Activated CD8-positive, alpha-beta memory T cell treated with anti-CD3 and anti-CD28 coated beads, Interleukin-2, amount 50 U/mL, for 48 hours (primary cell): ENCODE results near the gene LSP1.

Experiments used
- DNase-seq: peaks from one replicate; pipeline ENCODE4 v3.0.0-alpha.2; 2020

LSP1 gene

DNA sequence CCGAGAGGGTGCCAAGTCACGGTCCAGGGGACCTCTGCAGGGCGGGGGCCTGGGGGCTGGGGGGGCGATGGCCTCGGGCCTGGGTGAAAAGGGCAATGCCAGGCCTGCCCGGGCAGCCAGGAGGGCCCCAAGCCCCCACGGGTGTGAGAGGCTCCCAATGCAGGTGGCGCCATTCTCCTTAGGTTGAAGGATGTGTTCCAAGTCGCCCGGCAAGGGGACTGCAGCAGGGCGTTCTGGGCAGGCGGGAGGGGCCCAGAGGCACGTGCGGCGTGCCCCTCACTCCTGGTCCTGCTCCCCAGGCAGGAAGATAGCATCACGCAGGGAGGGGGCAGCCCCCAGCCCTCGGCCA, 14.8 kb upstream of the LSP1 start:
- no peak for DNase-seq

- no peak for DNase-seq
Observed at GRCh38 chr11:1838426-1839144, 14.3 kb upstream of the LSP1 start, which contains the start of gene TNNI2. Gene TNNI2, plus strand, starts transcription at chr11:1838981. Its CDS starts 716 bp downstream, at chr11:1839697.

DNA sequence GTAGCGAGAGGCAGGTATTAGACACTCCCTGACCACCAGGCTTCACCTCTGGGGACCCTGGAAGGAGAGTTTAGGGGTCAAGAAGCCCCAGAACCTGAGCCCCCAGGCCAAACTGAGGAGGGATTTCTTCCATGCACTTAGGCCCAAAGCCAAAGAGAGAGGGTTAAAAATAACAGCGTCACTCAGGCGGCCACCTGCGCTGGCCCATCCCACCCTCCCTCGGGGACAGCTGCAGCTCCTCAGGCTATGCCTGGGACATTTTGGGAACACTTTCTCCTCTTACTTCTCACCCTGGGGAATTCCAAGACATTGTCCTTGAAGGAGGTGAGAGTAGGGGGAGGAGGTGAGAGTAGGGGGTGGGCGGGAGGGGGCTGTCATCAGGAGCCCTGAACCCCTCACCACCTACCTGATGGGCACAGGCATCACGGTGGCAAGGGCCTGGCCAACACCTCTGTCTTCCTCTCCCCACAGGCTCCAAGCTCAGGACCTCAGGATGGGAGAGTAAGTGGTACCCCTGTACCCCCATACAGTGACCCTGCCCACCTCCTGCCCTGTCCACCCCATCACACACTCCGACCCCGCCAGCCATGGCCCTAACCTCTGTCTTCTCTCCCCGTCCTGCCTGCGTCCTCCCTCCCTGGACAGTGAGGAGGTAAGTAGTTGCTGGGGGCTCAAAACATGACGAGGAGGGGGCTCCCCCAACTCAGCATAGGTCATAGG, 13.5 kb upstream of the LSP1 start:
- no peak for DNase-seq

DNA sequence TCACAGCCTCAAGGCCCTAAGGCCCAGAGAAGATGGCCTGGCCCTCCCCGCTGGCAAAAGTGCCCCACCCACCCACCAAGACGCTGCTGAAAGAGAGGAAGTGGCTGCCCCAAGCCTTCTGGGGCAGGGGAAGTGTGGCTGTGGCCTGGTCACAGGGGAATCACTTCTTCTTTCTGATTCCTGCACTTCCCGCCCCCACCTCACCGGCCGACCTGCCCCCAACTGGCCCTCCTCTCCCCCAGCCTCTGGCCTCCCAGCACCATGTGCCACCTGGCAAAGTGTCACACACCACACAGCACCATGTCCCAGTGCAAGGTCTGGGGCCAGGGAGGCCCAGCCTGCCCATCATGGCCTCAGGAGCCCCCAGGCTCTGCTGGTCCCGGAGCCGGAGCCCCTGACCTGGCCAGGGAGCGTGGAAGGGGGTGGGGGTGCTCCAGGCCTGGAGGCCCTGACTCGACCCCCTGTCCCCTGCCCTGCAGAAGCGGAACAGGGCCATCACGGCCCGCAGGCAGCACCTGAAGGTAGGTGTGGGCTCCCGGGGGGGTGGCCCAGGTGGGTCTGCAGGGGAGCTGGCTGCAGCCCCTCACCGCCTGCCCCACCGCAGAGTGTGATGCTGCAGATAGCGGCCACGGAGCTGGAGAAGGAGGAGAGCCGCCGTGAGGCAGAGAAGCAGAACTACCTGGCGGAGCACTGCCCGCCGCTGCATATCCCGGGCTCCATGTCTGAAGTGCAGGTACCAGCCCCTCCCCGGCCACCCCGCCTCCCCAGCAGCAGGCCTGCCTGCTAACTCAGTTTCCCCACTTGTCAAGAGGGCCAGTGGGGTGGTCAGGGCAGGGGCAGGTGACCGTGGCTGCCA, 12.7 kb upstream of the LSP1 start:
- no peak for DNase-seq

GRCh38 chr11:1840780-1841480, 12.0 kb upstream of the LSP1 start:
- DNase-seq: no peak

DNA sequence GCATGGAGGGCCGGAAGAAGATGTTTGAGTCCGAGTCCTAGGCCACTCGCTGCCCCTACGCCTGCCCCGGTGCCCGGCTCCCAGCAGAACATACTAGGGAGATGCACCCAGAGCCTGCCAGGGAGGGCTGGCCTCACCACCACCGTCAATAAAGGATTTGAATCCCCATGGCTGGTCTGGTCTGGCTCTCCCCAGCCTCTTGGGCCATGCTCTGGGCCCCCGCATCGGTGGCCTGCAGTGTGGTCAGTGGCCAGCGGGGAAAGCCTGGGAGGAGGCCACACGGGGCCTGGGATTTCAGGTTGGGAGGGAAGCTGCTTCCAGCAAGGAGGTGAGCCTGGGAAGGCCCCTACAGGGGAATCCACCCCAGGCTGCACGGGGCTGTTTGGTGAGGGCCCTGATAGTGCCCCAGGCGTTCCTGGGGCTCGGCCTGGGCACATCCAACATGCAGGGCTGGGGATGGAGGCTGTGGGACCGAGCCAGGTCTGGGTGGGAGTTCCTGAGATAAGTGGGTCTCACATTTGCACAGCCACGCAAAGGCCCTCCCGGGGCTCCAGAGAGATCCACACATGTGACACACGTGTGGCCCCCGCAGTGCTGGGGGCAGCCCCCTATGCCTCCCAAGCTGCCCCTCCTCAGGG, 11.3 kb upstream of the LSP1 start:
- no peak for DNase-seq

DNA sequence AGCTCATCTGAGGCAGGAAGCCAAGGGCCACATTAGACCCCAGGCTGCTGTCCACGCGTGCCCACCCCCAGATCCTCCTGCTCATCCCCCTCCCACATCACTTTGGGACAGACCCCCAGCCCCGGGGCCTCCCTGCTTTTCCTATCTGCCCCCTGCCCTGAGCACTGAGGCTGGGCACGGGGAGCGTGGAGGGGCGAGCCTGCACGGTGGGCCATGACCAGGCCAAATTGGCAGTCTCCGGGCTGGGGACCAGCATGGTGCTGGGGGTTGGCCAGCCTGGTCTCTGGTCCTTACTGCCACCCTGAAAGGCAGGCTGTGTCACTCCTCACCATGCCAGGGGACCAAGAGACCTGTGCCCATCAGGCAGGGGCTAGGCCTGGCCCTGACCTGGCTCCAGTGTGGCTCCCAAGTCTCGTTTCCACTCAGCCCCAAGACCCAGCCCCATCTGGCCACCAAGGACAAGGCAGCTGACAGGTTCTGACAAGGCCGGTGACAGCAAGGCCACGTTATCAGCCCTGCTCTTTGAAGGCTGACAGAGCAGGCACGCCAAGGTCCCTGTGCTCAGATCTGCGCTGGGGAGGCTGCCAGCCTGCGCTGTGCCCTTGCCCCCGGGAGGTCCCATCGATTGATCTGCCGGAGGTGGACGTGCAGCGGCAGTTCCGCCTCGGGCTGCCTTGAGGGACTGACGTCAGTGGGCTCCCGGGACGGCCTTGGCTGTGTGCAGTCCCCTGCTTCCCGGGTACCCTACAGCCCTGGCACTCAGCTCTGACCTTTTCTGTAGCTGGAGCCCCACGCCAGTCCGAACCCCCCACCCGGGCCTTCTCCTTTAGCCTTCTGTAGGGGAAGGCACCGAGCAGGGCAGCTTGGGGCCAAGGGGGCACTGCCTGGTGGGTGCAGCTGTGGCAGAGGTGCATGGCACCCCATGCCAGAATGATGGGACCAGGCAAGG, 10.5 kb upstream of the LSP1 start:
- no peak for DNase-seq

DNA sequence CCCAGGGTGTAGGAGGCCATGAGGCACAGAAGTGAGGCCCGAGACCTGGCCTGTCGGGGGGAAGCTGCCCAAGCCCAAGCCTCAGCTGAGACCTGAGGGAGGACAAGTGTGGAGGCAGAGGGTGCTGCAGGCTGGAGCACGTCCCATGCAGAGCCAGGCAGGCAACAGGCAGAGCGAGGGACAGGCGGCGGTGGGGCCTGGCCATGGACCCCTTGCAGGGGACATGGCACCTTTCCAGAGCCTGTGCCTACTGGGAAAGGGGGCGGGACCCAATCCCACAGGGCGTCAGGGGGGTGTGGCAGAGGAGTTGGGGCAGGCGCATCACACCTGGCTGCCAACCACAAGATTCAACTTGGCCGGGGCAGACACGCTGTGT, 9.8 kb upstream of the LSP1 start:
- no peak for DNase-seq

DNA sequence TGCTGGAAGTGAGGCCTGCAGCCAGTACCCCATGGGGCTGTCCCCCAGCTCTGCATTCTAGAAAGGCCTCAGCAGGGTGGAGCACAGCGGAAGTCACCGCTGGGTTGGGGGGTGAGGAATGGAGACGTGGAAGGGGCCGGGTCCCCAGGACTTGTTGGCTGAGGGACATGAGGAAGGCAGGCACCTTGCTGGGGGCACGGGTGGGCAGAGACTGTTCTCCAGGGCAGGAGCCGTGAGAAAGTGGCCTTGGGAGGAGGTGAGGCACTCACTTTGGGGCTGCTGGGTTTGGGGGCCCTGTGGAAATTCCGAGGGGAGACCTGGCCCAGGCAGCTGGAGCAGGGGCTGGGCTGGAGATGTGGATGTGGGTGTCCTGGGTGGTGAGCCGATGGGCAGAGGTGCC, 9.1 kb upstream of the LSP1 start:
- no peak for DNase-seq

DNA sequence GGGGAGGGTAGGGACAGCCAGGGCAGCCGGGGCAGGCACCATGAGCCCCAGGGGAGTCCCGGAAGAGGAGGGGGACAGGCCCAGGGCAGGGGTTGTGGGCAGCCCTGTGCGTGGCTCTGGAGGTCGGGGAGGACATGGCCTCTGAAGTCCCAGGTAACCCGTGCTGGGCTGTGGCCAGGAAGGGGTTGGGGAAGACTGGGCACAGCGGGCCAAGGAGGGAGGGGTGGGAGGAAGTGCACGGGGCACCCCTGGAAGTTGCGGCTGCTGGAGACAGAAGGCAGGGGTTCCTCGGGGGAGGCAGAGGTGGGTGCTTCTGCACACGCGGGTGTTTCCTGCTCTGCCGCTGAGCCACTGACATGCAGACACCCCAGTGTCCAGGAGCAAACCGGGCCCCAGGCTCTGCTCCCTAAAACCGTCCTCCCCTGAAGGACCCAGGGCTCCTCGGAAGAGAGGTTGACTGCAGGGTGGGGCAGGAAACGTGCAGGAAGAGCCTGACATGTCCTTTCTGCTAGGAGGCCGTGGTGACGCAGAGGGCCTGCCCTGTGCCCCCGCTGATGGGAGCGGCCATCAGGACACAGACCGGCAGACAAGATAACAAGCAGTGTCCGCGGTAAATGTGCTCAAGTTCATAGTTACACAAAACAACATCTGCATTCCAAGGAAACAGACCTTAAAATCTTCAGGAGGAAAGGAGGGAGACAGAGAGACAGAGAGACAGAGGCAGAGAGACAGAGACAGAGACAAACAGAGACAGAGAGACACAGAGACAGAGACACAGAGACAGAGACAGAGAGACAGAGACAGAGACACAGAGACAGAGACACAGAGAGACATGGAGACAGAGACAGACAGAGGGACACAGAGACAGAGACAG, 8.4 kb upstream of the LSP1 start:
- DNase-seq: peak; percentile 78

GRCh38 chr11:1845095-1845429, 7.8 kb upstream of the LSP1 start:
- DNase-seq: no peak

DNA sequence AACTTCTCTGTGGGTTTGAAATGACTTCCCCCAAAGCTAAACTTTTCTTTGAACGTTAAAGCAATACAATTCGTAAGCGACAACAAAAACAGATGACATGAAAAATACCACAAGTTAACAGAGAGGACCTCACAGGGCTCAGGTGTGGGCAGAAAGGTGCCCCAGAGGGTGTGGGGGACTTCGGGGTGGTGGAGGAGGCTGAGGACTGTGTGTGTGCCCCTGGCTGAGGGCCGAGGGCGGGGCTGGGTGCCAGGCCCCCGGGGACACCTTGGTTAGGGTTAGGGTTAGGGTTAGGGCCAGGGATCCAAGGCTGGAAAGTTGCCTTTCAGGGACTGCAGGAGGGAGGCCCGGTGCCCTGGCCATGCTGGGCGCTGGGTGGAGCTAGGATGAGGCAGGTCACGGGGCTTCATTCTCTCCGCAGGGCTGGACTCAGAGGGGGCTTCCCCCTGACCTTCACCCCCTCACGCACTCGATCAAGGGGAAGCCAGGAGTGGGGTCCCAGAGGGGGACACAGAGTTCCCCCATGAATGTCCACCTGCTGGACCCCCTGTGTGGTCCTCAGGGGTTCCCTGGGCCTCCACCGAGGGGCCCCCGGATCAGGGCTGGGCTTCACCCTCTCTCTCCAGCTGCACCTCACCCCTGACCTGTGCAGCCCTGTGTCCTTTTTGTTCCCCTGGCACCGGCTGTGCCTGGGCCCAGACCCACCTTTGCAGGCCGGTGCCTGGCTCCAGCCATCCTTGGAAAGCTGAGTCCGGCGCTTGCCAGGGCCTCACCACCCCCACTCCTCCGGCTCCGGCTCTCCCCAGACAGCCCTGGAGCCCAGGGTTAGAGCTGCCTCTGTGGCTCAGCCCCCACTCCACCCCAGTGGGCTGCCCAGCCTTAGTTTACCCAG, 7.1 kb upstream of the LSP1 start:
- DNase-seq: no peak

DNA sequence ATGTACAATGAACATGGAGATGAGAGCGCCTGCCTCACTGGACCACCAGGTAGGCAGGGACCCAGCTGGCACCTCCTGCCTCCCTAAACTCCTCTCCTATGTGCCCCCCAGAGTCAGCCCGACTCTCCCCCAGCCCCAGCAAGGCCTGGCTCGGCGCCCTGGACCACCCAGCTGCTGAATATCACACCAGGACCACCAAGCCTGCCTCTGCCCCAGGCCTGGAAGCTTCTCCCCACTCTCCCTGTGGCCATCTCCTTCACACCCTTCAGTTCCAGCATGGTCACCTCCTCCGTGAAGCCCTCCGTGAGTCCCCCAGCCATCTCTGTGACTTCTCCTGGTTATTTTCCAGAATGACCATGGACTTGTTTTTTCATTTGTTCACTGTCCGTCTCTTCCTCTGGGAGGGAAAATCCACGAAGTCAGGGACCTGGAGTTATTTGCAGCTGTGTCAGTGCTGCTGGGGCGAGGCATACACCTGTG, 6.4 kb upstream of the LSP1 start:
- DNase-seq: no peak

GRCh38 chr11:1847006-1847735, 5.7 kb upstream of the LSP1 start:
- DNase-seq: no peak

DNA sequence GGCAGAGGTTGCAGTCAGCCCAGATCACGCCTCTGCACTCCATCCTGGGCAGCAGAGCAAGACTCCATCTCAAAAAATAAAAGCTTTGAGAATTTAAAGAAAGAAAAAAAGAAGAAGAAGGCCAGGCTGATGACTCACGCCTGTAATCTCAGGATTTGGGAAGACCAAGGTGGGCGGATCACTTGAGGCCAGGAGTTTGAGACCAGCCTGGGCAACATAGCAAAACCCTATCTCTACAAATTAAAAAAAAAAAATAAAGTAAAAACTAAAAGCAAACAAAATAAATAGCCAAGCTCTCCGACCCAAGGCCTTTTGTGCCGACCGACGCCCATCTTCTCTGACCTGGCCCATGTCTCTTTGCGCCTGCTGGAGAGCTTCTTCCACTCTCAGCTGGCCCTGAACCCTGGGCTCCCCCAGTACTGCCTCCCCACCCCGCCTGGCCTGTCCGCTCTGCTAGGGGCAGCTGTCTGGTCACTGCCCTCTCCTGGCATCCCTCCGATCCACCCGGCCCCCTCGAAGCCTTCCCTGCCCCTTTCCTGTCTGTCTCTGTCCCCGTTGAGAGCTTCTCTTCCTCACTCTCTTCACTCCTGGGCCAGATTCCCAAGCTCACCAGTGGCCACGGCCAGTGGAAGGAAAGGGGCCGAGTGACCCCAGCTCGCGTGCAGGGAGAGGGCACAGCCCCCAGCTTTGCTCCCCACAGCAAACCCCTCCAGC, 4.8 kb upstream of the LSP1 start:
- no peak for DNase-seq

DNA sequence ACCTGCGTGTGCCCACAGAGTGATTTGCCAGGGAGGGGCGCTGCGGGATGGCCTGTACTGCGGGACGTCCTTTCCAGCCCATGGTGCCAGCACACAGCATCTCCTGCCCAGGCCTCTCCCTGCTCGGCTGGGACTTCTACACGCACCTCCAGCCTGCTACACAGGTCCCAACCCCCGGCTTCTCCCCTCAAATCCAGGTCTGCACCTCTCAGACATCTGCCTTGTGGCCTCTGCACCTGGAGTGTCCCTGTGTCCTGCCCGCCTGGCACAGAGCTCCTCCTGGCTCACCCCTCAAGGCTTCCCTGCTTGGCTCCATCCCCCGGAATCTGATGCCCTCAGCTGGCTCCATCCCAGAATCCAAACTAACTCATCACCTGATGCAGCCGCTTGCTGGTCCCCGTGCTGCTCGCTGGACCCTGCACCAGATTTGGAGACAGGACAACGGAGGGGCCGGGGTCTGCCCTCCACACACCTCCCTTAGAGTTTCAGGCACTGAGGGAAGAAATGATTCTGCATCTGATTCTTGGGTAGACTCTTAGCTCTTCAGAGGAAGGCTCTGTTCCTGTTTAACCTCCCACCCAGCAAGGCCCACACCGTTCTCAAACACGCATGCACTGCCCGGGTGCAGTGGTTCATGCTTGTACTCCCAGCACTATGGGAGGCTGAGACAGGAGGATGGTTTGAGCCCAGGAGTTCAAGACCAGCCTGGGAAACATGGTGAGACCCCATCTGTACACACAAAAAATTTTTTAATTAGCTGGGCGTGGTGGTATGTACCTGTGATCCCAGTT, 4.0 kb upstream of the LSP1 start:
- DNase-seq: no peak
